Keratinocyte (primary cell): ENCODE measurements around the gene CCDC8. TPM values are rescaled to one million over a fixed set of nuclear protein-coding genes. Genes with fewer than 3 reads are reported as not detected.

Experiments
- DNase-seq: peaks from one replicate; pipeline ENCODE4 v3.0.0-alpha.2; 2011; ENCODE audit warnings: low read depth, missing footprints, low spot score
- FAIRE-seq: peaks from 2 replicates; lab custom pipeline; 2011; peaks lifted over from hg19 to GRCh38; lab: Jason Lieb, UNC
- H2AFZ ChIP-seq: 2 replicates; pipeline ENCODE4 v1.6.0; 2012; ENCODE audit warnings: low read length, control low read depth, inconsistent platforms; ENCODE audit not compliant: control insufficient read depth
- H3K27ac ChIP-seq: 2 replicates; pipeline ENCODE4 v1.5.1; 2011; ENCODE audit warnings: low read length; ENCODE audit not compliant: control insufficient read depth, insufficient read depth
- H3K27me3 ChIP-seq: 3 replicates; pipeline ENCODE4 v1.6.0; 2011; ENCODE audit warnings: low read length; ENCODE audit not compliant: control insufficient read depth, insufficient read depth; ENCODE audit errors: extremely low read depth
- H3K36me3 ChIP-seq, 2 experiments: 2 replicates in 1 of 2; 3 replicates in 1 of 2; pipeline ENCODE4 v1.5.1; 2011; ENCODE audit warnings: low read length in 2 of 2, mild to moderate bottlenecking in 1 of 2; ENCODE audit not compliant: control insufficient read depth in 2 of 2, insufficient read depth in 2 of 2; ENCODE audit errors: extremely low read depth in 1 of 2
- H3K4me1 ChIP-seq: 3 replicates; pipeline ENCODE4 v1.5.1; 2011; ENCODE audit warnings: low read length; ENCODE audit not compliant: control insufficient read depth, insufficient read depth; ENCODE audit errors: extremely low read depth
- H3K4me2 ChIP-seq: 3 replicates; pipeline ENCODE4 v1.6.0; 2011; ENCODE audit warnings: low read depth, low read length; ENCODE audit not compliant: control insufficient read depth, insufficient read depth; ENCODE audit errors: extremely low read depth
- H3K4me3 ChIP-seq, 3 experiments: fragments of 200-600 bp in 1 of 3; sonication (generic) in 1 of 3; 2 replicates in 2 of 3; 3 replicates in 1 of 3; pipeline ENCODE4 v1.5.1; 2011 to 2016; ENCODE audit warnings: low read length in 3 of 3, mild to moderate bottlenecking in 3 of 3, control low read depth in 2 of 3, inconsistent platforms in 1 of 3, low read depth in 1 of 3, mixed read lengths in 1 of 3, mixed run types in 1 of 3, moderate library complexity in 1 of 3; ENCODE audit not compliant: control insufficient read depth in 2 of 3, insufficient read depth in 2 of 3; ENCODE audit errors: extremely low read depth in 1 of 3
- H3K79me2 ChIP-seq: 2 replicates; pipeline ENCODE4 v1.6.0; 2012; ENCODE audit warnings: low read length; ENCODE audit not compliant: control insufficient read depth, insufficient read depth
- H3K9ac ChIP-seq: 3 replicates; pipeline ENCODE4 v1.6.0; 2011; ENCODE audit warnings: low read length; ENCODE audit not compliant: control insufficient read depth, insufficient read depth; ENCODE audit errors: extremely low read depth
- H3K9me1 ChIP-seq: 3 replicates; pipeline ENCODE4 v1.6.0; 2011; ENCODE audit warnings: low read length; ENCODE audit not compliant: control insufficient read depth, insufficient read depth; ENCODE audit errors: extremely low read depth
- H3K9me3 ChIP-seq: 2 replicates; pipeline ENCODE4 v1.5.1; 2012; ENCODE audit warnings: low read depth, low read length; ENCODE audit not compliant: control insufficient read depth
- H4K20me1 ChIP-seq: 3 replicates; pipeline ENCODE4 v1.6.0; 2011; ENCODE audit warnings: low read length; ENCODE audit not compliant: control insufficient read depth, insufficient read depth; ENCODE audit errors: extremely low read depth
- EZH2 ChIP-seq: IDR thresholded peaks from one replicate; pipeline ENCODE4 v1.6.1; 2012; ENCODE audit warnings: inconsistent platforms, mild to moderate bottlenecking, low read length, moderate library complexity
- dilution Hi-C: fragments of 300-500 bp; cut with MboI; formaldehyde crosslinking; loops from one replicate; pipeline ENCODE4 v1.7.0; 2020; ENCODE audit warnings: low sequenced_read_pairs; ENCODE audit not compliant: extremely low pct_ligation_motif_present
- polyA plus RNA-seq, 5 experiments: library from polyadenylated mRNA; depleted of rRNA in 3 of 5; stranded (reverse) in 3 of 5; stranded (forward) in 1 of 5; unstranded in 1 of 5; fragments of >200 nt; gene quantifications; 1 replicate in 1 of 5; 2 replicates in 3 of 5; 3 replicates in 1 of 5; pipeline versions ENCODE4 v1.2.1 to v1.2.3, GENCODE V29; 2011 to 2012; ENCODE audit warnings: missing spikeins in 2 of 5, low read depth in 1 of 5, low replicate concordance in 1 of 5
- TF ChIP-seq, protein P1 (sequence below), 3 experiments: IDR thresholded peaks in 1 of 3; conservative IDR thresholded peaks in 1 of 3; optimal IDR thresholded peaks in 1 of 3; 2 replicates in 2 of 3; 3 replicates in 1 of 3; pipeline versions ENCODE3 to v1.5.1; 2011; ENCODE audit warnings: low read length in 3 of 3, mild to moderate bottlenecking in 3 of 3, moderate library complexity in 2 of 3, control low read depth in 1 of 3, inconsistent platforms in 1 of 3; ENCODE audit not compliant: insufficient read depth in 2 of 3; ENCODE audit errors: extremely low read depth in 1 of 3

CCDC8 gene
- polyA plus RNA-seq, 1 donor (not counting 4 experiments of a cell fraction or from before 2014, with no cell fraction given) = 5.2 TPM

DNA sequence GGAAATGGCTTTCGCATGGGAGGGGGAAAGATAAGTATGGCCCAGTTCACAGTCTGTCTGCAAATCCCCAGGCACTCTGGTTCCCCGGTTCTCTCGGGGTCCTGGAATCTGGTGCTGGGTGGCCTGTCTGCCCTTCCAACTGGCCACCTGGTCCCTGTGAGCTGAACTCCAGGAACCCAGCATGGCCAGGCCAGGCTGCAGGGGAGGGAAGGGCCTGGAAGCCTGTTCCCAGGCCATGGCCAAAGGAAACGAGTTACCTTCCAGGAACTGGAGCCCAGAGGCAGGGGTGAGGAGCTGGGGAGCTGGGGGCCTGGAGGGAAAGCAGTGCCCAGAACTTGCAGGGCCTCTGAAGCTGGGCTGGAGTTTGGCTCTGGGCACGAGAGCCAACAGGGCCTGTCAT is 34.5 kb upstream of the CCDC8 start:
- Histone ChIP-seq H2AFZ (no peak overlapping the region), H4K20me1 (no peaks in the 10 kb centered on the region), H3K27me3 (no peaks in the 10 kb centered on the region), H3K79me2 (no peaks in the 10 kb centered on the region), H3K4me3 (no peak overlapping the region), H3K36me3 (no peaks in the 10 kb centered on the region), H3K4me2 (no peak overlapping the region), H3K9me1 (no peaks in the 10 kb centered on the region), H3K4me1 (peaks cover 23% of the 10 kb centered on the region), H3K27ac (no peak overlapping the region), H3K9me3 (no peaks in the 10 kb centered on the region), H3K9ac (no peak overlapping the region)
- dilution Hi-C loops = no loop called here
- TF ChIP-seq, protein P1, sequence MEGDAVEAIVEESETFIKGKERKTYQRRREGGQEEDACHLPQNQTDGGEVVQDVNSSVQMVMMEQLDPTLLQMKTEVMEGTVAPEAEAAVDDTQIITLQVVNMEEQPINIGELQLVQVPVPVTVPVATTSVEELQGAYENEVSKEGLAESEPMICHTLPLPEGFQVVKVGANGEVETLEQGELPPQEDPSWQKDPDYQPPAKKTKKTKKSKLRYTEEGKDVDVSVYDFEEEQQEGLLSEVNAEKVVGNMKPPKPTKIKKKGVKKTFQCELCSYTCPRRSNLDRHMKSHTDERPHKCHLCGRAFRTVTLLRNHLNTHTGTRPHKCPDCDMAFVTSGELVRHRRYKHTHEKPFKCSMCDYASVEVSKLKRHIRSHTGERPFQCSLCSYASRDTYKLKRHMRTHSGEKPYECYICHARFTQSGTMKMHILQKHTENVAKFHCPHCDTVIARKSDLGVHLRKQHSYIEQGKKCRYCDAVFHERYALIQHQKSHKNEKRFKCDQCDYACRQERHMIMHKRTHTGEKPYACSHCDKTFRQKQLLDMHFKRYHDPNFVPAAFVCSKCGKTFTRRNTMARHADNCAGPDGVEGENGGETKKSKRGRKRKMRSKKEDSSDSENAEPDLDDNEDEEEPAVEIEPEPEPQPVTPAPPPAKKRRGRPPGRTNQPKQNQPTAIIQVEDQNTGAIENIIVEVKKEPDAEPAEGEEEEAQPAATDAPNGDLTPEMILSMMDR (optimal IDR thresholded peaks at IDR 0.05 in 1 of 3, IDR thresholded peaks at IDR 0.05 in 1 of 3, conservative IDR thresholded peaks at IDR 0.05 in 1 of 3; ENCODE audit: extremely low read depth in 1 of 3, insufficient read depth in 2 of 3, low read length in 3 of 3) = no peak
- no peak for TF ChIP-seq EZH2
- DNase-seq (no peak), FAIRE-seq (no peak)

DNA sequence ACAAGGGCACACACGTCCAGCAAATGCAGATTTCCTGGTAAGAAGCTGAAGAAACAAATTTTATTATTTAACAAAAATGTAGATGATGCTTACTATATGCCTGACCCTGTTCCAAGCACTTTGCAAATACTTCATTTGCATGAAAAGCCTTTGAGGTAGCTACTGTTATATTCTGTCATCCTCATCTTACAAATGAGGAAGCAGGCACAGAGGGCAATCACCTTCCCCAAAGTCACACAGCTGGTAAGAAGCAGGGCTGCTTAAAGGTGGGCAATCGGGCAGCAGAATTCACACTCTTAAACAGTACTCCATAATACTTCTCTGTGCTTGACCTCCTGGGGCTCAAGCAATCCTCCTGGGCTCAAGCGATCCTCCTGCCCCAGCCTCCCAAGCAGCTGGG is 33.6 kb upstream of the CCDC8 start:
- H4K20me1 ChIP-seq = no peaks in the 10 kb centered on the region
- no peak overlapping the region for H2AFZ ChIP-seq
- FAIRE-seq (no peak), DNase-seq (no peak)
- no peak overlapping the region for H3K27ac ChIP-seq
- H3K9me3 ChIP-seq = no peaks in the 10 kb centered on the region
- H3K4me1 ChIP-seq = peaks cover 25% of the 10 kb centered on the region
- H3K9me1 ChIP-seq = no peaks in the 10 kb centered on the region
- dilution Hi-C loops = no loop called here
- H3K4me2 ChIP-seq = no peak overlapping the region
- H3K79me2 ChIP-seq = no peaks in the 10 kb centered on the region
- H3K36me3 ChIP-seq = no peaks in the 10 kb centered on the region
- no peak for TF ChIP-seq EZH2
- TF ChIP-seq, protein P1 (optimal IDR thresholded peaks at IDR 0.05 in 1 of 3, IDR thresholded peaks at IDR 0.05 in 1 of 3, conservative IDR thresholded peaks at IDR 0.05 in 1 of 3; ENCODE audit: extremely low read depth in 1 of 3, insufficient read depth in 2 of 3, low read length in 3 of 3) = no peak
- no peaks in the 10 kb centered on the region for H3K27me3 ChIP-seq
- H3K9ac ChIP-seq = no peak overlapping the region
- no peak overlapping the region for H3K4me3 ChIP-seq
